Cortex of kidney (tissue), 1 donor: ENCODE data around the gene PSG1.
"Not testable (repeated sequence)": the region's sequence is repeated elsewhere in the genome, so short reads cannot be mapped to it uniquely, and the experiment has no call there.

Source experiments
- DNase-seq: peaks from one replicate; lab custom pipeline; 2025; lab: John Stamatoyannopoulos, UW

PSG1 gene

DNA sequence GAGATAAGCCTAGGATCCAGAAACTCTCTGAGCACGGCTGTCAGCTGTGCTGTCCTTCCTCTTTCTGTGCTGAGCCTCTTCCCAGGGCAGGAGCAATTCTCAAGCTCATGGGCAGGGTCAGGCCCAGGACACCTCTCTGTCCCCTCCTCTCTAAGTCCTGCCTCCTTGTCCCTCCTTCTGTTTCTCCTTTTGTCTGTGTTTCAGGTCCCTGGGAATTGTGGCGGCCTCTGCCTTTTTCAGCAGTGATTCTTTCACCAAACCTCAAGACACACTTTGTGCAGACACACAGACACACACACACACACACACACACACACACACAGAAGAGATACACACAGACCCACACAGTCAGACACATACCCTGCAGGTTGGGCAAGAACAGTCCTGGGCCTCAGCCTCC, at the start of gene PSG1:
TSS of gene PSG1 (minus strand) at position 101 of the 400 bp plus-strand sequence. CDS start 132 bp downstream, outside the sequence.
- DNase-seq, result no peak

DNA sequence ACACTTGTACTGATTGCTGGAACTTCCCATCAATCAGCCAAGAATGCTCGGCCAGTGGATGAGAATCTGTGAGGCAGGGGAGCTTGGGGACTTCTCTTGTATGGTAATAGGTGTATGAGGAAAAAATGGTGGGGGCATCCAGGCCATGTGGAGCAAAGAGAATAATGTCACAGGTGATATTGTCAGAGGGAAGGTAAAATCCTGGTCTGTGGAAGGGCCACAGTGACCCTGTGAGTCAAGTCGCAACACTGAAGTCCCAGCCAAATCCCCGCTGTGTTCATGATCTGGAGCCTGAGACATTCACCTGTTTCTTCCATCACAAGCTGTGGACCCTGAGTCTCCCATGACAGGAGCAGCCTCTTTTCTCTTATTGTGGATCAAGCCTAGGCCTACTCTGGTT, 49.4 kb upstream of the PSG1 start:
- no peak for DNase-seq

DNA sequence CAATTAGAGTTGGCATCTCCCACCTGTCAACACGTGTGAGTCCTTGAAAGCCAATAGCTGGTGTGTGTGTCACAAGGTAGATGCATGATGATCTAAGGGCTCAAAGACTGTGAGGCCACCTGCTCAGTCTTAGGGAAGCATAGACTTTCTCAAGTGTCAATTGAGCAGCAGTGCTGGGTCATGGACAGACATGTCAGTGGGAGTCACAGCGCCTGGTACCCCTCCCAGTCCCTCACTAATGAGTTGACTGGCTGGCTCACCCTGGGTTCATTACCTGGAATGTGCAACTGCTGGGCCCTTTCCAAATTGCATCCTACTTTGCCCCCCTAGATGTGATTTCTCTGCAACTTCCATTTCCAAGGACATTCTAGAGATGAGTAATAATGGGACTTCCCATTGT, 47.3 kb upstream of the PSG1 start:
- no peak for DNase-seq

DNA sequence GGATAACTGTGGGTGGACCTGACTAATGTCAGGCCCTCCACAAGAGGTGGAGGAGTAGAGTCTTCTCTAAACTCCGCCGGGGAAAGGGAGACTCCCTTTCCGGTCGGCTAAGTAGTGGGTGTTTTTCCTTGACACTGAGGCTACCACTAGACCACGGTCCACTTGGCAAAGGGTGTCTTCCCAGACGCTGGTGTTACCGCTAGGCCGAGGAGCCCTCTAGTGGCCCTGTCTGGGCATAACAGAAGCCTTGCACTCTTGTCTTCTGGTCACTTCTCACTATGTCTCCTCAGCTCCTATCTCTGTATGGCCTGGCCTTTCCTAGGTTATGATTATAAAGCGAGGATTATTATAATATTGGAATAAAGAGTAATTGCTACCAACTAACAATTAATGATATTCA, 43.6 kb upstream of the PSG1 start:
- not testable (repeated sequence) for DNase-seq

DNA sequence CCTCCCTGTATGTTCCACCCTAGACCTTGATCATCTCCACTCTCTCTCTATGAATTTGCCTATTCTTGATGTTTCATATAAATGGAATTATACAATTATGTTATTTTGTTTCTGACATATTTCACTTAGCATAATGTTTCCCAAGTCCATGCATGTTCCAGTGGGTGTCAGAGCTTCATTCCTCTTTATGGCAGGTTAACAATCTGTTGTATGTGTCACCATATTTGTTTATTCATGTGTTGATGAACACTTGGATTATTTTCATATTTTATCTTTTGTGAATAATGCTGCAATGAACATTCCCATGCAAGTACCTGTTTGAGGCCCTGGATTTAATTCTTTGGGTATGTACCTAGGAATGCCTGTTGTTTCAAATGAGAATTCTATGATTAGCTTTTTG, 41.5 kb upstream of the PSG1 start:
- not testable (repeated sequence) for DNase-seq

DNA sequence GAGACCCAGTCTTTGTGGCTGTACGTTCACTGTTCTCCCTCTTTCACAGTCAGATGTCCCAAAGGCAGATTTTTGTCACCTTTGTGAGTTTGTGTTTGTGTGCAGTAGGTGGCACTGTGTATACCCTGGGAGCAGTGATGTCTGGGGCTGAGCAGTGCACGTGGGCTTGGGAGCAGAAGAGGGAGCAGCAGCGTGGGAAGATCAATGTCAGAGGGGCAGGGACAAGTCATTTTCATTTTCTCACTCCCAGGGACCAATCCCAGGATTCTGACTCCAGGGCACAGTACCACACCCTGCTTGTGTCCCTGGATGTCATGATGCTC, 40.2 kb upstream of the PSG1 start:
- DNase-seq, result no peak

DNA sequence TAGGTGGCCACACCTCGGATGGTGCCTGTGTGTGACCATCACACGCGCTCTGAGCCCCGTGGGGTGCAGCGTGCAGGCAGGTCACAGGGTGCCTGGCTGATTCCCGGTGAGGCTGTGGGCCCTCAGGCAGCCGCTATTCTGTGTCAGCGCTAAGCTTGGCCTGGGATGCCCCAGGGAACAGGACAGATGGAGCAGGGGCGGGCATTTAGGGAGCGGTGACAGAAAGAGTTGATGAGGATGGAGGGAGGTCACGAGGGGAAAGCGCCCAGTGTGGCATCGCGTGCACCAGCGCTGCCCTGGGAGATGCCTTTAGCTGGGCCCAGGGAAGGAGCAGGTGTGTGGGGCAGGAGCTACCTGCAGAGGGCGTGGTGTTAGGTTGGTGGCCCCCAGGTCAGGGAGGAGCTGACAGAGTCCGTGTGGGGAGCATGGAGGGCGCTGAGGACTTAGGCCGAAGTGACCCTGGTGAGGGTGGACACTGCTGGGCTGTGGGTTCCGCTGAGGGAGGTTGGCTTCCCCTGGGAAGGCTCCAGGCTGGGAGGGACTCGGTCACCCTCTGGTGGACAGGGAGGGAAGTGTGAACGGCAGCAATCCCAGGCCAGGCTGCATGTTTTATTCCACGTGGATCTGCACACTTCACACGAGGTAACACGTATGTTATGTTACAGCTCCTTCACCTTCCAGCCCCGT, 39.7 kb upstream of the PSG1 start:
- DNase-seq, result not testable (repeated sequence)

DNA sequence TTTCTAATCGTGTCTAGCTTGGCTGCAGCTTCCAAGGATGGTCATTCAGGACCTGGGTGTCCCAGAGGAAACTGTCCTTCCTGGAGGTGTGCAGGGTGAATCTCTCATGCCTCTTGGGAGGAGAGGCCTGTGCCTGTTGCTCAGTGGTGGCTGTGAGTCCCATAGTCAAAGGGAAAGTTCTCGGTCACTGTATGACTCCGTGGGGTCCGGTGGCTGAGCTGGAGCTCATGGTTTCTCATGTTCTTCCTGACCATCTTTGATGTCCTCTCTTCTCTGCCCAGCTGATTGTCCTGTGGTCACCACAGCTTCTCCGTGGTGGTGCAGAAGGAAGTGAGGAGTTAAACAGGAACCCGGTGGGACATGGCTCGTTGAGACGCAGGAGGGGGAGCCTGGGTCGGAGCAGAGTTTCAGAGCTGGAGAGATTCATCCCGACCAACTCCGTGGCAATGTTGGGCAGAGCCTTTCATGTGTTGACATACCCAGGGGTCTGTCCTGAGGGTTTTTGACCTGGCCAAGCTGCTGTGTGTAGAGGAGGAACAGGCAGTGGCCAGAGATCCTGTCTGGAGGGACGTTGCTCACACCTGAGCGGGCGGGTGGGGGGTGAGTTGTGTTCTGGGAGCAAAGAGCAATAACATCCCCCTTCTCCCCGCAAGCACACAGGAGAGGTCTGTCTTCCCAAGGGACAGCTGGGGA, 39.0 kb upstream of the PSG1 start:
- DNase-seq, result not testable (repeated sequence)

DNA sequence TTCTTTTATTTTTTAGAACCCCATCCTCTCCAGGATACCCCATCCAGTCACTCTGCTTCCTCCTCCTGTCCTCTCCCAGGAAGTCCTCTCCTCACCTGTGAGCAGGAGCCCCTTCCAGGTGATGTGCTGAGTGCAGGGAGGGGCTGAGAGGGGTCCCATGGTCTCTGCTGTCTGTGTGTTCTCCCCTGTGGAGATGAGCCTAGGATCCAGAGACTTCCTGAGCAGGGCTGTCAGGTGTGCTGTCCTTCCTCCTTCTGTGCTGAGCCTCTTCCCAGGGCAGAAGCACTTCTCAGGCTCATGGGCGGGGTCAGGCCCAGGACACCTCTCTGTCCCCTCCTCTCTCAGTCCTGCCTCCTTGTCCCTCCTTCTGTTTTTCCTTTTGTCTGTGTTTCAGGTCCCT, 38.1 kb upstream of the PSG1 start, which contains the start of gene PSG6:
TSS of gene PSG6 (minus strand) at position 261 of the 400 bp plus-strand sequence. CDS start at position 159, 102 bp downstream.
- DNase-seq, result not testable (repeated sequence)

DNA sequence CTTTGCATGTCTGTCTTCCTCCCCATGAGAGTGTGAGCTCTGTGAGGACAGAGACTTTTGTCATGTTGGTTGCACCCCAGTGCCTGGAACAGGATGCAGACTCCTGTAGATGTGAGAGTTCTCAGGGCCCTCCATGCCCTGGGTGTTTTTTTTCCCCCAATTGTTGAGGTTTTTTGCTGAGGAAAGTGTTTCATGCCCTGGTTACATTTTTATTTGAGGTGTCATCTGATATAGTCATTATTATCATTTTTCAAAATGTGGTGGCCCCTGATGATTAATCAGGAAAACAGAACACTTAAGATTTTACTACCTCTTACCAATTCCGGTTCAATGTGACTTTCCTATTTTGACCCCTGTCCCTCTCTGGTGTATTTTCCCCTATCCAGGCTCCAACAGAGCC, 37.4 kb upstream of the PSG1 start:
- DNase-seq, result not testable (repeated sequence)

DNA sequence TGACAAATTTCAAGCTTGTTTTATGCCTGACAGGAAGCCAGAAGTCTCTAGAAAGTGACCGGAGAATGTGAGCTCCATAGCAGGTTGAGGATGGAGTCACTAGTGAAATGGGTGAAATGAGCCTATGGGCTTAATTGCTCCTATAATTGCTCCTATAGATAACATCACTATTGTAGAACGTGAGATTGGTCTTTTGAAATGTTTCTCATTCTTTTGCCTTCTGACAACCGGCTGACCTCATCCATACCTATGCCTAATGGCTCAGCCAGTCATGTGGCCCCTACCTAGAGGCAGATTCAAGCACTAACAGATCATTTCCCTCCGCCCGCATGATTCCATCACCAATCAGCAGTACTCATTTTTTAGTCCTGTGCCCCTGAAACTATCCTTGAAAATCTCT, 34.0 kb upstream of the PSG1 start:
- not testable (repeated sequence) for DNase-seq

DNA sequence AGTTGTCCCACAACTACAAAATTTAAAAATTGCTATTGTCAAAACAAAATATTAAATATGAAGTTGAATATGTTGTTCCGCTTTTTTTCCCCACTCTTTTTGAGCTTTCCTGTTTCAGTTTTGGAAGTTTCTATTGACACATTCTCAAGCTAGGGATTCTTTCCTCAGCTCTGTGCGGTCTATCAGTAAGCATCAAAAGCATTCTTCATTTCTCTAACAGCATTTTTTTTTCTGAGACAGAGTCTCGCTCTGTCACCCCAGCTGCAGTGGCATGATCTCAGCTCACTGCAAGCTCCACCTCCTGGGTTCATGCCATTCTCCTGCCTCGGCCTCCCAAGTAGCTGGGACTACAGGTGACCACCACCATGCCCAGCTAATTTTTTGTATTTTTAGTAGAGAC, 33.4 kb upstream of the PSG1 start:
- DNase-seq, result not testable (repeated sequence)

DNA sequence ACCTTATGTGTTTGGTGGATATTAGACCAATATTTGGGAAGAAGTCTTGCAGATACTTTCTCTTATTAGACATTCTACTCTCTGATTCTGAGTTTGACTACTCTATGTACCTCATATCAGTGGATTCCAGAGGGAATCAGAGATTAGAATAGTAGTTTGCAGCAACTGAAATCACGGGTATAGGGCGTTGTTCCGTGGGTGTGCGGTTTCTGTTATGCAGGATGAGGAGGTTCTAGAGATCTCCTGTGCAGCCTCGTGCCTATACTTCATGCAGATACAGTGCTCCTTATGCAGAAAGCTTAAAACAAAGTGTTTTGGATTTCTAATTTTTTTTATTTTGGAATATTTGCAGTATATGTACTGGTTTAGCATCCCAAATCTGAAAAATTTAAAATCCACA, 32.2 kb upstream of the PSG1 start:
- DNase-seq, result not testable (repeated sequence)

DNA sequence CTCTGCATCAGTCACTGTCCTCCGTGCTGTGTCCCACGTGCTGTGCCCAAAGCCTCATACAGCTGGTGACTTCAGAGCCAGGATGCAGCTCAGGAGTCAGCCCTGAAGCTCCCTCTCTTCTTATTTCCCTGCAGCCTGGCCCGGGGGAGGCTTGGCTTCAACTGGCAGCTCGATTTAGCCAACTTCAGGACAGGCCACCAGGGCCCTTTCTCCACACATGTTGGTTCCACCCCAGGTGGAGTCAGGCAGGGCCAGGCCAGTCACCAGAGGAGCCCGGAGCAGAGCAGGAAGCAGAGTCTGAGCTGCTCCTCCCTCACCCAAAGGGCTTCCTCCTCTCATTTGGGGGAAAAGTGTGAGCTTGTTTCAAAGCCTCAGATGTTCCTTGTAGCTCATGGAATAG, 26.6 kb upstream of the PSG1 start:
- not testable (repeated sequence) for DNase-seq

DNA sequence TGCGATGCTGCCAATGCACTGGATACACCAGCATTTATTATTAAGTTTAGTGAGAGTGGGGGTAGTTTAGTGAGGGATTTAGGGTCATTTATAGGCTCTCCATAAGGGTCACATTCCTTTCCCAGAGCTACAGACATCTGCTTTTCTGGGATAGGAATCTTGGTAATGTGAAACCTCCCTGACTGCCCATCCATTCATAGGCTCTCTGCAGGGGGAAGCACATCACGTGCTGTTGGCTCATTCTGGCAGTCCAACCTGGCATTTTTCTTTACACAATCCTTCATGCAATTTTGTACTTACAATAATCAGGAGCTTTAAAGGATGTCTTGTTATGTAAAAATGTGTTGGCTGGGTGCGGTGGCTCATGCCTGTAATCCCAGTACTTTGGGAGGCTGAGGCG, 21.0 kb upstream of the PSG1 start:
- not testable (repeated sequence) for DNase-seq

DNA sequence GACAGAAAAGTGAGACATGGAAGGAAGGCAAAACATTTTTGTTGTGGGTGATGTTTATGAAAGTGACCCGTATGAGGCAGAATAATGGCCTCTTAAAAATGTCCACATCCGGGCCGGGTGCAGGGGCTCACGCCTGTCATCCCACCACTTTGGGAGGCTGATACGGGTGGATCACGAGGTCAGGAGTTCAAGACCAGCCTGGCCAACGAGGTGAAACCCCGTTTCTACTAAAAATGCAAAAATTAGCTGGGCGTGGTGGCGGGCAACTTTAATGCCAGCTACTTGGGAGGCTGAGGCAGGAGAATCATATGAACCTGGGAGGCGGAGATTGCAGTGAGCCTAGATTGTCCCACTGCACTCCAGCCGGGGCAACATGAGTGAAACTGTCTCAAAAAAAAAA, 20.2 kb upstream of the PSG1 start:
- not testable (repeated sequence) for DNase-seq

DNA sequence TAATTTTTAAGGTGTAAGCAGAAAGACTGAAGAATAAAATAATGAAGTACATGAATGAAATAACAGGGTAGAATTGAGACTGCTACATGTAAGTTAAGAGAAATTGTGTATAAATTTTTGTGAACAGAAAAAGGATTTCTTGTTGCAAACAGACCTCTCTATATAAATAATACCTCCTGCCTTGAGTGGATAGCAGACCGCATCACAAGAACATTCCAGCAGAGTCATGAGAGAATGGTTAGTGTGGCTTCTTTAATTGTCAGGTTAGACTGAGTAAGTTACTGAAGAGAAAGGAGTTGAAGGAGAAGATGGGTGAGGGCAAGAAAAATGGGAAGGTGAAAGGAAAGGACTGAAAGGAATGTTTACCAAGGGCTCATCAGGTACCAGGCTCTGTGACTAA, 19.6 kb upstream of the PSG1 start:
- not testable (repeated sequence) for DNase-seq

DNA sequence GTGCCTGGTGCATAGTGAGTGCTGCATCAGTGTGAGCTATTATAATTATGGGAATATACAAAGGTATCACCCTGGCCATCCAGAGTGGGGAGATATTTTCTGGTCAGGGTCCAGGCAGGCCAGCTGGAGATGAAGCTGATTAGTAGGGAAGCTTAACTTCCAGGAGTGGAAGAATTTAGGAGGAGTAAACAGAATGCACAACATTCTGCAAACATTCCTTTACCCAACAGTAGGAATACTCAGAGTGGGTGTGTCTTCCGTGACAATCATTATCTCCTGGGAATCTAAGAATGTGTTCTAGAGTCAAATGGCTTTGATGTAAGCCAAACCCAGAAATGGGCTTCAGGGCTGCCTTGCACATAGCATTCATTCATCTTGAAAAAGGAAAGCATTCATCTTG, 19.1 kb upstream of the PSG1 start:
- DNase-seq, result not testable (repeated sequence)

DNA sequence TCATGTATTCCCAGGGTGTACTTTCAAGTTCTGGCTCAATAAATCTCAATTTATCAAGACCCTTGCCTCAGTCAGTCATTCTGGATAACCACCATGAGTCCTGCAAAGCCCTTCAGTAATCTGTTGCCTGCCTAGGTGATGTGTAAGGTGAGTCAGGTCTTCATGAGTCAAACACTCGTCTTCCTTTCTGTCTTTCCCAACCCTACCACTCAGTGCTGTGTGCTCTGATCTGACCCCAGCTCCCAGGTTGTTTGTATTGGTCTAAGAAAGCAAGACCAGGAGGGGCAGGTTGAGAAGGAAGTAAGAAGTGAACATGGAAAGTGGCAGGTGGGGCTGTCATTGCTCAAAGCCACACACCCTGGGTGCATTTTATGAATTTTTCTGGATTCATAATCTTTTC, 18.2 kb upstream of the PSG1 start:
- not testable (repeated sequence) for DNase-seq

DNA sequence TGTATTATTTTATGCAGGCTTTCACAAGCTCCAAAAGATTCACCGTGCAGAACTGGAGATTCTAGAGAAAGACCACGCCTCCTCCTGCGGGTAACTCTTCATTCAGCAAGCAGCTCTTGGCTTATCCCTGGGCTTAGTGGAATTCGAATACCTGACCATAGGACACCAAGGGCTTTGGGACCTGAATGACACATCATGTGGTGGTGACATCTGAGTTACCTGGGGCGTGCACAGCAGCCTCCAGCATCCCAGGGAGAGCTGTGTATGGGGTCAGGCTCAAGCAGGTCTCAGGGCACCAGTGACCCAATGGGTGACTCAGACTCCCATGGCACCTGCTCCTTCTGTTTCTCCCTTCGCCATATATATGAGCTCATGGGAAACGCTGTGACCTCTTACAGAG, 10.9 kb upstream of the PSG1 start:
- DNase-seq, result not testable (repeated sequence)

DNA sequence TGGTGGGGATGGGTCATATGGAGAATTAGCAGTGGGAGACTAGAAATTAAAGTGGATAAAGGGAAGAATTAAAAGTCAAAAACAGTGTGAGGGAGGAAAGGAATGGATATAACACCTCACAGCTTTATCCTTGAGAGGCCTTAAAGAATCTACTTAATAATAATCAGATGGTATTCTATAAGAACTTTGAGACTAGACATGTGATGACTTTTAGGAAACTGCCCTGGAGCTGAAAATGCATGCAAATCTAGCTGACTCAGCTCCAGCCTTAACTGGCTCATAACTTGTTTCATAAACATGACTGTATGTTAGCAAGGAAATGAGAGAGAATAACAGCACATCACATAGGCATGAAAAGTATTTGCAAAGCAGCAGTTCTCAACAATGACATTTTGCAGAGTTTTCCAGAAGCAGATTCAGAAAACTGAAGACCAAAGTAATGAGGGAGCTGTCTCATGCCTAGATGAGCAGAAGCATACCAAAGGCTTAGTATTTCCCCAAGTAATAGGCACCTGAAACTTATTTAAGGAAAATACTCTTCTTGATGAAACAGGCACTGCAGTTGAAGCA, 8.4 kb upstream of the PSG1 start:
- not testable (repeated sequence) for DNase-seq

DNA sequence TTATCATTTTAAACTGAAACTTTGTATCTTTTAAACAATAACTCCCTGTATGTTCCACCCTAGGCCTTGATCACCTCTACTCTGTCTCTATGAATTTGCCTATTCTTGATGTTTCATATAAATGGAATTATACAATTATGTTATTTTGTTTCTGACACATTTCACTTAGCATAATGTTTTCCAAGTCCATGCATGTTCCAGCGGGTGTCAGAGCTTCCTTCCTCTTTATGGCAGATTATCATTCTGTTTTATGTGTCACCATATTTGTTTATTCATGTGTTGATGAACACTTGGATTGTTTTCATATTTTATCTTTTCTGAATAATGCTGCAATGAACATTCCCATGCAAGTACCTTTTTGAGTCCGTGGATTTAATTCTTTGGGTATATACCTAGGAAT, 3.2 kb upstream of the PSG1 start:
- not testable (repeated sequence) for DNase-seq

DNA sequence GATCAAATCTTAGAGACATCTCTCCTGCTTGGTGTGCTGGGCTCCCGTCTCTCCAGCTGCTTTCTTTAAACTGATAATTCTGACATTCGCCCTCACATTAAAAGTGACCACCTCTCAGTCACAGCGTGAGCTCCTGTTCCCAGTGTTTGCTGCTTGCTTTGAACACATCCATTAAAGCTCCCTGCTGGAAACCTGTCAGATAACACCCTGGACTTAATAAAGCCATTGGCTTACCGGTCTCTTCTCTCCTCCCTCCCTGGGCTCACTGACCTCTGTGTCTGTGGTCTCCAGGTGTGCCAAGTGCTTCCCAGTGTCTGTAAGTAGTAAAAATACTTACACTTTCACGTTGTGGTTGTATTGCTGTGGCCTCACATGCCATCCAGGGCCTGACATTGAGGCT, 2.5 kb upstream of the PSG1 start:
- DNase-seq, result not testable (repeated sequence)
